ENCODE data around the gene SLC25A38.
A peak's percentile ranks its signal among the peaks of the same experiment; 100 is the strongest.
"Not testable (repeated sequence)": the region's sequence is repeated elsewhere in the genome, so short reads cannot be mapped to it uniquely, and the experiment has no call there.

Gene SLC25A38

GRCh38 chr3:39349080-39349479 lies 34.1 kb upstream of the SLC25A38 start:
- no peak overlapping the region for H3K9ac ChIP-seq (ENCODE audit: low read depth, low read length)
- H3K27me3 ChIP-seq (ENCODE audit: control insufficient read depth, insufficient read depth, low read length) = no peaks in the 10 kb centered on the region
- H3K4me3 ChIP-seq (ENCODE audit: low read depth, low read length) = no peak overlapping the region
- peaks cover 11% of the 10 kb centered on the region for H3K4me1 ChIP-seq (ENCODE audit: control insufficient read depth, insufficient read depth, low read length)
- no peaks in the 10 kb centered on the region for H3K36me3 ChIP-seq (ENCODE audit: control insufficient read depth, insufficient read depth, low read length)
- H3K27ac ChIP-seq (ENCODE audit: low read depth, low read length) = no peak overlapping the region
- no peaks in the 10 kb centered on the region for H3K9me3 ChIP-seq (ENCODE audit: control insufficient read depth, insufficient read depth, low read length)

- peaks cover 11% of the 10 kb centered on the region for H3K4me1 ChIP-seq (ENCODE audit: control insufficient read depth, insufficient read depth, low read length)
- no peak overlapping the region for H3K9ac ChIP-seq (ENCODE audit: low read depth, low read length)
- H3K27ac ChIP-seq (ENCODE audit: low read depth, low read length) = no peak overlapping the region
- no peaks in the 10 kb centered on the region for H3K27me3 ChIP-seq (ENCODE audit: control insufficient read depth, insufficient read depth, low read length)
- H3K9me3 ChIP-seq (ENCODE audit: control insufficient read depth, insufficient read depth, low read length) = no peaks in the 10 kb centered on the region
- no peak overlapping the region for H3K4me3 ChIP-seq (ENCODE audit: low read depth, low read length)
- no peaks in the 10 kb centered on the region for H3K36me3 ChIP-seq (ENCODE audit: control insufficient read depth, insufficient read depth, low read length)
Measured at GRCh38 chr3:39350714-39351113, 32.5 kb upstream of the SLC25A38 start.

GRCh38 chr3:39351134-39351533 lies 32.0 kb upstream of the SLC25A38 start:
- H3K9ac ChIP-seq (ENCODE audit: low read depth, low read length); H3K9me3 ChIP-seq (ENCODE audit: control insufficient read depth, insufficient read depth, low read length); H3K36me3 ChIP-seq (ENCODE audit: control insufficient read depth, insufficient read depth, low read length); H3K27ac ChIP-seq (ENCODE audit: low read depth, low read length); H3K27me3 ChIP-seq (ENCODE audit: control insufficient read depth, insufficient read depth, low read length); H3K4me3 ChIP-seq (ENCODE audit: low read depth, low read length): not testable (repeated sequence)
- H3K4me1 ChIP-seq (ENCODE audit: control insufficient read depth, insufficient read depth, low read length) = peaks cover 11% of the 10 kb centered on the region

- not testable (repeated sequence) for H3K9me3 ChIP-seq (ENCODE audit: control insufficient read depth, insufficient read depth, low read length); H3K4me3 ChIP-seq (ENCODE audit: low read depth, low read length); H3K27ac ChIP-seq (ENCODE audit: low read depth, low read length); H3K36me3 ChIP-seq (ENCODE audit: control insufficient read depth, insufficient read depth, low read length); H3K27me3 ChIP-seq (ENCODE audit: control insufficient read depth, insufficient read depth, low read length); H3K4me1 ChIP-seq (ENCODE audit: control insufficient read depth, insufficient read depth, low read length); H3K9ac ChIP-seq (ENCODE audit: low read depth, low read length)
Measured at GRCh38 chr3:39353168-39353927, 29.8 kb upstream of the SLC25A38 start.

GRCh38 chr3:39358333-39358732 lies 24.8 kb upstream of the SLC25A38 start:
- no peak overlapping the region for H3K4me3 ChIP-seq (ENCODE audit: low read depth, low read length)

GRCh38 chr3:39361252-39361927 lies 21.8 kb upstream of the SLC25A38 start:
- Histone ChIP-seq H3K4me3 (ENCODE audit: low read depth, low read length) (no peak overlapping the region), H3K27me3 (ENCODE audit: control insufficient read depth, insufficient read depth, low read length) (no peaks in the 10 kb centered on the region), H3K9me3 (ENCODE audit: control insufficient read depth, insufficient read depth, low read length) (no peaks in the 10 kb centered on the region), H3K4me1 (ENCODE audit: control insufficient read depth, insufficient read depth, low read length) (no peaks in the 10 kb centered on the region), H3K9ac (ENCODE audit: low read depth, low read length) (no peak overlapping the region), H3K36me3 (ENCODE audit: control insufficient read depth, insufficient read depth, low read length) (no peaks in the 10 kb centered on the region), H3K27ac (ENCODE audit: low read depth, low read length) (no peak overlapping the region)

More at GRCh38 chr3:39358333-39358732, 24.8 kb upstream of the SLC25A38 start:
- Histone ChIP-seq H3K4me1 (ENCODE audit: control insufficient read depth, insufficient read depth, low read length) (no peaks in the 10 kb centered on the region), H3K27ac (ENCODE audit: low read depth, low read length) (no peak overlapping the region), H3K36me3 (ENCODE audit: control insufficient read depth, insufficient read depth, low read length) (no peaks in the 10 kb centered on the region), H3K27me3 (ENCODE audit: control insufficient read depth, insufficient read depth, low read length) (no peaks in the 10 kb centered on the region), H3K9ac (ENCODE audit: low read depth, low read length) (no peak overlapping the region), H3K9me3 (ENCODE audit: control insufficient read depth, insufficient read depth, low read length) (no peaks in the 10 kb centered on the region)

GRCh38 chr3:39362192-39362591 lies 21.0 kb upstream of the SLC25A38 start:
- H3K4me1 ChIP-seq (ENCODE audit: control insufficient read depth, insufficient read depth, low read length) = no peaks in the 10 kb centered on the region
- no peaks in the 10 kb centered on the region for H3K9me3 ChIP-seq (ENCODE audit: control insufficient read depth, insufficient read depth, low read length)
- no peaks in the 10 kb centered on the region for H3K27me3 ChIP-seq (ENCODE audit: control insufficient read depth, insufficient read depth, low read length)
- H3K36me3 ChIP-seq (ENCODE audit: control insufficient read depth, insufficient read depth, low read length) = no peaks in the 10 kb centered on the region
- no peak overlapping the region for H3K9ac ChIP-seq (ENCODE audit: low read depth, low read length)
- no peak overlapping the region for H3K27ac ChIP-seq (ENCODE audit: low read depth, low read length)
- no peak overlapping the region for H3K4me3 ChIP-seq (ENCODE audit: low read depth, low read length)

GRCh38 chr3:39362812-39363211 lies 20.4 kb upstream of the SLC25A38 start:
- Histone ChIP-seq H3K4me3 (ENCODE audit: low read depth, low read length) (no peak overlapping the region), H3K9ac (ENCODE audit: low read depth, low read length) (no peak overlapping the region), H3K27ac (ENCODE audit: low read depth, low read length) (no peak overlapping the region), H3K9me3 (ENCODE audit: control insufficient read depth, insufficient read depth, low read length) (no peaks in the 10 kb centered on the region), H3K4me1 (ENCODE audit: control insufficient read depth, insufficient read depth, low read length) (no peaks in the 10 kb centered on the region), H3K36me3 (ENCODE audit: control insufficient read depth, insufficient read depth, low read length) (no peaks in the 10 kb centered on the region), H3K27me3 (ENCODE audit: control insufficient read depth, insufficient read depth, low read length) (no peaks in the 10 kb centered on the region)

GRCh38 chr3:39370450-39370849 lies 12.7 kb upstream of the SLC25A38 start:
- H3K4me1 ChIP-seq (ENCODE audit: control insufficient read depth, insufficient read depth, low read length); H3K36me3 ChIP-seq (ENCODE audit: control insufficient read depth, insufficient read depth, low read length); H3K27me3 ChIP-seq (ENCODE audit: control insufficient read depth, insufficient read depth, low read length): not testable (repeated sequence)

GRCh38 chr3:39372833-39373232 lies 10.3 kb upstream of the SLC25A38 start:
- Histone ChIP-seq H3K27me3 (ENCODE audit: control insufficient read depth, insufficient read depth, low read length) (no peaks in the 10 kb centered on the region), H3K36me3 (ENCODE audit: control insufficient read depth, insufficient read depth, low read length) (no peaks in the 10 kb centered on the region), H3K4me1 (ENCODE audit: control insufficient read depth, insufficient read depth, low read length) (peaks cover 16% of the 10 kb centered on the region), H3K27ac (ENCODE audit: low read depth, low read length) (no peak overlapping the region), H3K4me3 (ENCODE audit: low read depth, low read length) (no peak overlapping the region), H3K9me3 (ENCODE audit: control insufficient read depth, insufficient read depth, low read length) (peaks cover 14% of the 10 kb centered on the region; the same call in 1 of the 2 replicates), H3K9ac (ENCODE audit: low read depth, low read length) (no peak overlapping the region)

More at GRCh38 chr3:39370450-39370849, 12.7 kb upstream of the SLC25A38 start:
- H3K4me3 ChIP-seq (ENCODE audit: low read depth, low read length); H3K27ac ChIP-seq (ENCODE audit: low read depth, low read length); H3K9ac ChIP-seq (ENCODE audit: low read depth, low read length): not testable (repeated sequence)
- peaks cover 14% of the 10 kb centered on the region; the same call in 1 of the 2 replicates for H3K9me3 ChIP-seq (ENCODE audit: control insufficient read depth, insufficient read depth, low read length)

- H3K9me3 ChIP-seq (ENCODE audit: control insufficient read depth, insufficient read depth, low read length) = peaks cover 13% of the 10 kb centered on the region; the same call in 1 of the 2 replicates
Measured at GRCh38 chr3:39376959-39377634, 6.1 kb upstream of the SLC25A38 start.

More at GRCh38 chr3:39376959-39377634, 6.1 kb upstream of the SLC25A38 start:
- Histone ChIP-seq H3K9ac (ENCODE audit: low read depth, low read length) (no peak overlapping the region), H3K36me3 (ENCODE audit: control insufficient read depth, insufficient read depth, low read length) (no peaks in the 10 kb centered on the region), H3K27me3 (ENCODE audit: control insufficient read depth, insufficient read depth, low read length) (no peaks in the 10 kb centered on the region), H3K4me1 (ENCODE audit: control insufficient read depth, insufficient read depth, low read length) (peaks cover 18% of the 10 kb centered on the region), H3K4me3 (ENCODE audit: low read depth, low read length) (no peak overlapping the region), H3K27ac (ENCODE audit: low read depth, low read length) (peak overlapping the region; percentile 21)

Data from HUES48 (cell line).